ENCODE measurements around the gene ZNF827.

ZNF827 gene

DNA sequence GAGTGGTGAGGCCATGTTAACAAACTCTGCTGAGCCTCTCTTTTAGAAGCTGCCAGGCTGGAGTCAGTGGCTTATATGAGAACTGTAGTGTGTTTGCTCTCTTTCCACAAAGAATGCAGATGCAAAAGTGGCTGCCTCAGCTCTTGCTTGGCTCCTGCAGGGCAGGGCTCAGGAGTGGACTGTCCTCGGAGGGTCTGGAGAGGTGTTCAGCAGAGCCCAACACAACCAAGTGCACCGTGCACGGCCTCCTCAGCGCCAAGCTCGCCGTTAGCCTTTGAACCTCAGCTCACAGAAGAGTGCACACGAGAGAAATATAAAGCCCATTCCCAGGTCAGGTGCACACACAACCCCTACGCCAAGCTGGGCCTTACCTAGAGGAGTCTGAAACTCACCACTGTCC lies 175.9 kb downstream of the ZNF827 start:
- no peaks in the 10 kb centered on the region for H3K4me1 ChIP-seq (ENCODE audit: control insufficient read depth, low read length)
- no peak overlapping the region for H3K27ac ChIP-seq (ENCODE audit: low read depth, low read length)
- no peak overlapping the region for H3K4me3 ChIP-seq (ENCODE audit: low read length)
- no peak for TF ChIP-seq EZH2phosphoT487 (IDR thresholded peaks at IDR 0.05; ENCODE audit: borderline replicate concordance, low read length)
- no peaks in the 10 kb centered on the region for H3K9me3 ChIP-seq (ENCODE audit: control insufficient read depth, insufficient read depth, low read length)
- no peaks in the 10 kb centered on the region for H3F3A ChIP-seq (ENCODE audit: control insufficient read depth, insufficient read depth)
- H3K79me2 ChIP-seq (ENCODE audit: control insufficient read depth, low read length) = no peaks in the 10 kb centered on the region
- H3K36me3 ChIP-seq (ENCODE audit: control insufficient read depth, low read length) = peaks cover 73% of the 10 kb centered on the region
- H3K4me2 ChIP-seq (ENCODE audit: low read length) = no peak overlapping the region
- no peaks in the 10 kb centered on the region for H3K27me3 ChIP-seq (ENCODE audit: control insufficient read depth, low read length)
- no peaks in the 10 kb centered on the region for H3K9me2 ChIP-seq (replicated peaks; ENCODE audit: control insufficient read depth, low read length)
- no peaks in the 10 kb centered on the region for H4K20me1 ChIP-seq (ENCODE audit: control insufficient read depth, insufficient read depth, low read depth, low read length)

GRCh38 chr4:145760961-145761929 lies 177.4 kb downstream of the ZNF827 start:
- H3K9me2 ChIP-seq (replicated peaks; ENCODE audit: control insufficient read depth, low read length) = no peaks in the 10 kb centered on the region
- no peaks in the 10 kb centered on the region for H3K27me3 ChIP-seq (ENCODE audit: control insufficient read depth, low read length)
- H3K4me2 ChIP-seq (ENCODE audit: low read length) = no peak overlapping the region
- H3F3A ChIP-seq (ENCODE audit: control insufficient read depth, insufficient read depth) = no peaks in the 10 kb centered on the region
- H3K79me2 ChIP-seq (ENCODE audit: control insufficient read depth, low read length) = no peaks in the 10 kb centered on the region
- H3K4me3 ChIP-seq (ENCODE audit: low read length) = no peak overlapping the region
- no peaks in the 10 kb centered on the region for H3K4me1 ChIP-seq (ENCODE audit: control insufficient read depth, low read length)
- no peak overlapping the region for H3K27ac ChIP-seq (ENCODE audit: low read depth, low read length)
- H3K36me3 ChIP-seq (ENCODE audit: control insufficient read depth, low read length) = peaks cover 62% of the 10 kb centered on the region
- H4K20me1 ChIP-seq (ENCODE audit: control insufficient read depth, insufficient read depth, low read depth, low read length) = no peaks in the 10 kb centered on the region
- TF ChIP-seq, protein P1, sequence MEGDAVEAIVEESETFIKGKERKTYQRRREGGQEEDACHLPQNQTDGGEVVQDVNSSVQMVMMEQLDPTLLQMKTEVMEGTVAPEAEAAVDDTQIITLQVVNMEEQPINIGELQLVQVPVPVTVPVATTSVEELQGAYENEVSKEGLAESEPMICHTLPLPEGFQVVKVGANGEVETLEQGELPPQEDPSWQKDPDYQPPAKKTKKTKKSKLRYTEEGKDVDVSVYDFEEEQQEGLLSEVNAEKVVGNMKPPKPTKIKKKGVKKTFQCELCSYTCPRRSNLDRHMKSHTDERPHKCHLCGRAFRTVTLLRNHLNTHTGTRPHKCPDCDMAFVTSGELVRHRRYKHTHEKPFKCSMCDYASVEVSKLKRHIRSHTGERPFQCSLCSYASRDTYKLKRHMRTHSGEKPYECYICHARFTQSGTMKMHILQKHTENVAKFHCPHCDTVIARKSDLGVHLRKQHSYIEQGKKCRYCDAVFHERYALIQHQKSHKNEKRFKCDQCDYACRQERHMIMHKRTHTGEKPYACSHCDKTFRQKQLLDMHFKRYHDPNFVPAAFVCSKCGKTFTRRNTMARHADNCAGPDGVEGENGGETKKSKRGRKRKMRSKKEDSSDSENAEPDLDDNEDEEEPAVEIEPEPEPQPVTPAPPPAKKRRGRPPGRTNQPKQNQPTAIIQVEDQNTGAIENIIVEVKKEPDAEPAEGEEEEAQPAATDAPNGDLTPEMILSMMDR (IDR thresholded peaks at IDR 0.05; ENCODE audit: low read depth, low read length, poor library complexity, severe bottlenecking) = no peak
- no peak for TF ChIP-seq EZH2phosphoT487 (IDR thresholded peaks at IDR 0.05; ENCODE audit: borderline replicate concordance, low read length)
- no peaks in the 10 kb centered on the region for H3K9me3 ChIP-seq (ENCODE audit: control insufficient read depth, insufficient read depth, low read length)

DNA sequence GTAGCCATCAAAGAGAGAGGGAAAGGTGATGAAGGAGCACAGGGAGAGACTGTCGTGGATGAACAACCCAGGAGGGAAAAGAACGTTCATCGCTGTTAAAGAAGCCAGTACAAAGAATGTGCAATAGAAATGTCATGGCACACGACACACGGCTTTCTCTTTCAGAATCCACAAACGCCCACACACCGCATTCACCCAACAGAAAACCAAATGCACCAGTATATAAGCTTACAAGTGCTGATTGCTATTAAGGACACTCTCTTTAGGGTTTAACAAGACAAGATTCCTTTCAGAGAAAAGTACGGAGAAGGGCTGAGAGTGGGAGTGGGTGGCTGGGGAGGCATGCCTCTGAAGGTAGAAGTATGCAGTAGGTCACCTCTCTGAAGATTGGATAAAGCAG lies 178.4 kb downstream of the ZNF827 start:
- Histone ChIP-seq H3K36me3 (ENCODE audit: control insufficient read depth, low read length) (peaks cover 51% of the 10 kb centered on the region), H3K27ac (ENCODE audit: low read depth, low read length) (no peak overlapping the region), H4K20me1 (ENCODE audit: control insufficient read depth, insufficient read depth, low read depth, low read length) (no peaks in the 10 kb centered on the region), H3K9me2 (replicated peaks; ENCODE audit: control insufficient read depth, low read length) (no peaks in the 10 kb centered on the region), H3K4me1 (ENCODE audit: control insufficient read depth, low read length) (no peaks in the 10 kb centered on the region), H3K79me2 (ENCODE audit: control insufficient read depth, low read length) (no peaks in the 10 kb centered on the region), H3K4me3 (ENCODE audit: low read length) (no peak overlapping the region), H3K4me2 (ENCODE audit: low read length) (no peak overlapping the region), H3F3A (ENCODE audit: control insufficient read depth, insufficient read depth) (no peaks in the 10 kb centered on the region), H3K9me3 (ENCODE audit: control insufficient read depth, insufficient read depth, low read length) (no peaks in the 10 kb centered on the region), H3K27me3 (ENCODE audit: control insufficient read depth, low read length) (no peaks in the 10 kb centered on the region)
- TF ChIP-seq EZH2phosphoT487 (IDR thresholded peaks at IDR 0.05; ENCODE audit: borderline replicate concordance, low read length) = no peak
- TF ChIP-seq, protein P1 (IDR thresholded peaks at IDR 0.05; ENCODE audit: low read depth, low read length, poor library complexity, severe bottlenecking) = no peak

- no peak overlapping the region for H3K27ac ChIP-seq (ENCODE audit: low read depth, low read length)
- no peaks in the 10 kb centered on the region for H3K79me2 ChIP-seq (ENCODE audit: control insufficient read depth, low read length)
- no peaks in the 10 kb centered on the region for H3K27me3 ChIP-seq (ENCODE audit: control insufficient read depth, low read length)
- no peak overlapping the region for H3K4me3 ChIP-seq (ENCODE audit: low read length)
- H3K9me2 ChIP-seq (replicated peaks; ENCODE audit: control insufficient read depth, low read length) = no peaks in the 10 kb centered on the region
- peaks cover 22% of the 10 kb centered on the region for H3K36me3 ChIP-seq (ENCODE audit: control insufficient read depth, low read length)
- H3K4me2 ChIP-seq (ENCODE audit: low read length) = no peak overlapping the region
- TF ChIP-seq, protein P1 (IDR thresholded peaks at IDR 0.05; ENCODE audit: low read depth, low read length, poor library complexity, severe bottlenecking) = no peak
- TF ChIP-seq EZH2phosphoT487 (IDR thresholded peaks at IDR 0.05; ENCODE audit: borderline replicate concordance, low read length) = no peak
- no peaks in the 10 kb centered on the region for H4K20me1 ChIP-seq (ENCODE audit: control insufficient read depth, insufficient read depth, low read depth, low read length)
- H3K9me3 ChIP-seq (ENCODE audit: control insufficient read depth, insufficient read depth, low read length) = no peaks in the 10 kb centered on the region
- no peaks in the 10 kb centered on the region for H3K4me1 ChIP-seq (ENCODE audit: control insufficient read depth, low read length)
- H3F3A ChIP-seq (ENCODE audit: control insufficient read depth, insufficient read depth) = no peaks in the 10 kb centered on the region
Measured at GRCh38 chr4:145757188-145757587, 181.4 kb downstream of the ZNF827 start.
